ENCODE results near the gene PPP2R5D.

GRCh38 chr6:42947950-42948349, 36.4 kb upstream of the PPP2R5D start:
- TF ChIP-seq, protein P1, sequence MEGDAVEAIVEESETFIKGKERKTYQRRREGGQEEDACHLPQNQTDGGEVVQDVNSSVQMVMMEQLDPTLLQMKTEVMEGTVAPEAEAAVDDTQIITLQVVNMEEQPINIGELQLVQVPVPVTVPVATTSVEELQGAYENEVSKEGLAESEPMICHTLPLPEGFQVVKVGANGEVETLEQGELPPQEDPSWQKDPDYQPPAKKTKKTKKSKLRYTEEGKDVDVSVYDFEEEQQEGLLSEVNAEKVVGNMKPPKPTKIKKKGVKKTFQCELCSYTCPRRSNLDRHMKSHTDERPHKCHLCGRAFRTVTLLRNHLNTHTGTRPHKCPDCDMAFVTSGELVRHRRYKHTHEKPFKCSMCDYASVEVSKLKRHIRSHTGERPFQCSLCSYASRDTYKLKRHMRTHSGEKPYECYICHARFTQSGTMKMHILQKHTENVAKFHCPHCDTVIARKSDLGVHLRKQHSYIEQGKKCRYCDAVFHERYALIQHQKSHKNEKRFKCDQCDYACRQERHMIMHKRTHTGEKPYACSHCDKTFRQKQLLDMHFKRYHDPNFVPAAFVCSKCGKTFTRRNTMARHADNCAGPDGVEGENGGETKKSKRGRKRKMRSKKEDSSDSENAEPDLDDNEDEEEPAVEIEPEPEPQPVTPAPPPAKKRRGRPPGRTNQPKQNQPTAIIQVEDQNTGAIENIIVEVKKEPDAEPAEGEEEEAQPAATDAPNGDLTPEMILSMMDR (IDR thresholded peaks at IDR 0.05), result no peak
- no peak for TF ChIP-seq ZFX (IDR thresholded peaks at IDR 0.05; ENCODE audit: borderline replicate concordance)

Measured in 22Rv1 (cell line).